ENCODE results near the gene FAM184A.
A peak's percentile ranks its signal among the peaks of the same experiment; 100 is the strongest.
"Not testable (repeated sequence)": the region's sequence is repeated elsewhere in the genome, so short reads cannot be mapped to it uniquely, and the experiment has no call there.

FAM184A gene

DNA sequence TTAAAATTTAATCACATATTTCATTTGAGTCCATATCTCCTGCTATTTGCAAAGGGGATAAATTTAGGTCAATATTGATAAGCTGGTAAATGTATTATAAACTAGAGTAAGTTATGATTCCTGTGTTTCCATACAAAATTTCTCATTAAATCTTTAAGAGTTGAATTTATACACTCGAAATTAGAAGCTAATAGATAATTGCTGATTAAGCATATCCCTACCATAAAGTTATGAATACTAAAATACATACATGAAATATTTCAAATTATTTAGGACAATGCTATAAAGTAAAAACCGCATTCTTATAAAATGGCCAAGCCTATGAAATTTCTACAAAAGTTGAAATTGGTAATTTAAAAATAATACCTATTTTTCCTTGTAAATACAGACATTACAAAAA, 71.5 kb downstream of the FAM184A start:
- DNase-seq (ENCODE audit: low spot score): no peak

DNA sequence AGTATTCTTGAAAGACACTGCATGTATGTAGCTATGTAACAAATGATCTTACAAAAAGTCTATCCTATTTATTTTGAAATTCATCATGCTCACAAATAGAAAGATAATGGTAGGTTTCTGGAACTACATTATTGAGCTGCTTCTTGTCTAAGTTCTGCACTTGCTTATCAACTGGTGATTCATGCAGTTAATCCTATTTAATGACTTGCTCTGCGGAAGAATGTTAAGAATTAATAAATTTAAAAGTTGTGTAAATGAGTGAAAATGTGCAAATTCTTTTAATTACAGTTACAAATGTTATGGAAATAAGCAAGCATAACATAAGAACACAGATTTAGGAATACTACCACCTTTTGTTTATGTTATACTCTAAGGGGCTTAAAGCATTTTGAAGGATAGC, 76.4 kb downstream of the FAM184A start:
- DNase-seq (ENCODE audit: low spot score): no peak

DNA sequence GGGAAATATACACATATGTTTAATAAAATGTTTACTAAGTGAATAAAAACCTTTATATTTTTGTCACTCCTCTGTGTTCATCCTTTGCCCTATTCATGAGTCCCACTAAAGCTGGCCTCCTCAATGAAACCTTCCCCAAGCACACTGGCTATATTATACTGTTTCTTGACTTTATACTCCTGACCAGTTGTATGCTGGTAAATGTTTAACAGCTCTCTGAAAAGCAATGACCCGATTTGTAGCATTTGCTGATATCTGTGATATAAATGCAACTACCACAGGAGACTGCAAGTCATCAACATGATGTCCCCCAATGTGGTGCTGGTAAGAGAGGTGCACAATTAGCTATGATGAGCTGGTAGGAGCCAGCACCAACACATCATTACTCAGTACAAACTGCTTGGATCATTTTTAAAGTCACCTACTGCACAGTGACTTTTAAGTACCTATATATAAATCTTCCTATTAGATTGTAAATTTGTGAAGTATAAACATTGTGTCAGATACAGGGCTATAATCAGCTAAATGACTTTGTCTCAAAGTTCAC, 78.9 kb downstream of the FAM184A start:
- no peak for DNase-seq (ENCODE audit: low spot score)

DNA sequence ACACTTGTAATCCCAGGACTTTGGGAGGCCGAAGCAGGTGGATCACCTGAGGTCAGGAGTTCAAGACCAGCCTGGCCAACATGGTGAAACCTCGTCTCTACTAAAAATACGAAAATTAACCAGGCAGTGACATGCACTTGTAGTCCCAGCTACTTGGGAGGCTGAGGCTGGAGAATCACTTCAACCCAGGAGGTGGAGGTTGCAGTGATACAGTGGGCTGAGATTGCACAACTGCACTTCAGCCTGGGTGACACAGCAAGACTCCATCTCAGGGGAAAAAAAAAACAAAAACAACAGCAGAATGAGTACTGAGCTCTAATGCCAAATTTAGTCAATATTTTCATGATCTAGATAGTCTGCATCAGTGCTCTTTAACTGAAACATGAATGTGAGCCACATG, 81.0 kb downstream of the FAM184A start:
- not testable (repeated sequence) for DNase-seq (ENCODE audit: low spot score)

DNA sequence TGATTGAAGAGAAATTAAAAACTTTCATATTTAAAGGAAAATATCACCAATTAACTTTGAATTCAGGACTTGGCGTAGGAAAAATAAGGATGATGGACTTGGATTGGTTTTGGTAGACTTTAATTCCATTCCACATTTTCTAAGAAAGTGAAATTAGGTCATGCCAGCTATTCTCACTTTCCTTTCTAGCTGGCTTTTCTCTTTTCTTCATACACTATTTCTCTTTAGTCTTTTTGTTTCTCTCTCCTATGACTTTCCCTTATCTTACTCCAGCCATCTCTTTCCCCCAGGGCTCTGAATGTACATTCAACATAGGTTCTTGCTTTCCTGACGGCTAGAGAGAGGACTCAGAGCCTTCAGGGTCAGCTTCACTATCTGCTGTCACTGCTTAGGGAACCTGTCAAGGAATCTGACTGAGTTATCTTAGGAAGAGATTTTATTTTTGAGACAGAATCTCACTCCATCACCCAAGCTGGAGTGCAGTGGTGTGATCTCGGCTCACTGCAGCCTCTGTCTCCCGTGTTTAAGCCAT, 82.1 kb downstream of the FAM184A start:
- no peak for DNase-seq (ENCODE audit: low spot score)

DNA sequence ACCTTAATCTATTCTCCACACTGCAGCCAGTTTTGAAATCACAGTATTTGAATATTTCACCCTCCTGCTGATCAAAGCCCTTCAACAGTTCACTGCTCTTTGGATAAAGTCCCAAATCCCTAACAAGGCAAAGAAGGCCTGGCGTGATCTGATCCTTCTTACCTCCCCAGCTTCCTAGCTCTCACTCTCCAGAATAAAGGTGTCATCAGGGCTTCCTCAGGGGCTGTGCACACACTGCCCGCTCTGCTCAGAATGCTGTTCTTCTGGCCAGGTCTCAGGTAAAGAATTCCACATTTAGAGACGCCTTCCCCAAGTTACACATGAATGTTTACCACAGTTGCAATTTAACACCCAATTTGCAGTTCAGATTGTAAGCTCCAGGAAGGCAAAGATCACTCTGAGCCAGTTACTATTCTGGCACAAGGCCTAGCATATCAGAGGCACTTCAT, 84.6 kb downstream of the FAM184A start:
- DNase-seq (ENCODE audit: low spot score): no peak

DNA sequence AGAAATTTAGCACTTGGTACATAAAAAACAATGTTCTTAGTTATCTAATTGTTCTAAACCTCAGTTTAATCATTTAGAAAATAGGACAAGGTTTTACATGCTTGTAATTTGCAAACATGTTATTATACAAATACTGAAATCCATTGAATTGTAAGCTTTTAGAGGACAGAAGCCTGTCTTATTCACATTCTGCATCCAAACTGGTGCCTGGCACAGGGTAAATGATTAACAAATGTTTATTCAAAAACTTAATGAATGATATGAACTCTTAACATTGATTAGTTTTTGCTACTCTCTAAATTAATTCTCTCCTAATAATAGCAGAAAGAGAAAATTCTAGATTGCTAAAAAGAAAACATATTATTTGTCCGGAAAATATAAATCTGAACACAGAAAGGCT, 85.1 kb downstream of the FAM184A start:
- DNase-seq (ENCODE audit: low spot score): no peak

DNA sequence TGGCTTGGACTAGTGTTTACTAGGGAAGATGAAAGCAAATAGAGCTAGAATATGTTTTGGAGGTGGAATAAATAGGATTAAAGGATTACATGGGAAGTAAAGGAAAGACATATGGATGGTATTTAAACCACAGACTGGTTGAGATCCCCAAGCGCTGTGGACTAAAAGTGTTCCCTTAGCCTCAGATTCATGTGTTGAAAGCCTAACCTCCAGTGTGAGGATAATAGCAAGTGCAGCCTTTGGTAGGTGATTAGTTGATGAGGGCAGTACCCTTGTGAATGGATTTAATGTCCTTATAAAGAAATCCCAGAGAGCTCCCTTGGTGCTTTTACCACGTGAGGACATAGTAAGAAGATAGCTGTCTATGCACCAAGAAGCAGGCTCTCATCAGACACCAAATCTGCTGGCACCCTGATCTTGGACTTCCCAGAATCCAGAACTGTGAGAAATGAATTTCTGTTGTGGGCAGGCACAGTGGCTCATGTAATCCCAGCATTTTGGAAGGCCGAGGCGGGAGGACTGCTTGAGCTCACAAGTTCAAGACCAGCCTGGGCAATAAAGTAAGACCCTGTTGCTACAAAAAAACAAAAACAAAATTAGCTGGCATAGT, 86.2 kb downstream of the FAM184A start:
- DNase-seq (ENCODE audit: low spot score): no peak

DNA sequence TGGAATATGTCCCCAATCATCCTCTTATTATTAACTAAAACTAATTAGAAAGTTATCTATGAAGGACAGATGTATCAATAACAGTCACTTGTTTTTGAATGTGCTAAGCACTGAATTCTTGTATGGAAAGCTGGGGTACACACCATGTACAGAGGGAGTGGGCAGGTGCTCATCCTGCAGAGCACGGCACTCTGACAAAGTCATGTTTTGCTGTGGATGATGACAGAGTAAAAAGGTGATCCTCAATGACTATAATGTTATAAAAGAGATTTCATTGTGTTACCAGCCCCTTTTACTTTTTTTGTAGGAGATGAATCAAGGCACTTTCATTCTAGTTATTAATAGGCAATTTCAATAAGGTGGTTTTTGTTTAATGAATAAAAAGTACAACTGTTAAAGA, 92.2 kb downstream of the FAM184A start:
- no peak for DNase-seq (ENCODE audit: low spot score)

DNA sequence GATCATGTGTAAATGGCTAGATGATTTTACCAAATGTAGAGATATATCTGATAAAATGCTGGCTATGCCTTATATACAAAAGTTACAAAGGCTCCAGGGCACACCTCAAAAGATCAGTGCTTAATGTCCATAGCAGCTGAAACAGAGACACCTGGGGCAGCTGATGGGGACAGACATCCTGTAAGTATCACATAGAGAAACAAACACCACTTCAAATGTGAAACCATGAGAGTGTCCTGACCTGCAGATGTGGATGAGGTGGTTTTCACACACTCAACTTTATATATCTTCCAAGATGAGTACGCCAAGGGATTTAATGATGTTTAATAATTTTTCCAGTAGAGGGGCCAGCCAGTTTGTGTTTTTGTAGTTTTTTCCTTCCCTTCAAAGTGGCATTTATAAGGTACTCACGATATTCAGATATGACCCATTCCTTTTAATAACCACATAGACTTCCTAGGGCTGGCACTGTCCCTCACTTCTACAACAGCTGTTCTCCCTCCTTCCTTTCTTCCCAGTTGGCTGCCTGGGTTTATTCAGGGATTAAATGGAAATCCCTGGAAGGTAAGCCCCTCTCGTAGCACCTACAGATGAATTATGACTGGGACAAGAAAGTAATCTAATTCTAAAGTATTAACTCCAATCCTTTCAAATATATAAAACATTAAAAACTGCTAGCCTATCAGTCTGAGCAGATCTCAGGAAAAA, 93.2 kb downstream of the FAM184A start:
- DNase-seq (ENCODE audit: low spot score): no peak

DNA sequence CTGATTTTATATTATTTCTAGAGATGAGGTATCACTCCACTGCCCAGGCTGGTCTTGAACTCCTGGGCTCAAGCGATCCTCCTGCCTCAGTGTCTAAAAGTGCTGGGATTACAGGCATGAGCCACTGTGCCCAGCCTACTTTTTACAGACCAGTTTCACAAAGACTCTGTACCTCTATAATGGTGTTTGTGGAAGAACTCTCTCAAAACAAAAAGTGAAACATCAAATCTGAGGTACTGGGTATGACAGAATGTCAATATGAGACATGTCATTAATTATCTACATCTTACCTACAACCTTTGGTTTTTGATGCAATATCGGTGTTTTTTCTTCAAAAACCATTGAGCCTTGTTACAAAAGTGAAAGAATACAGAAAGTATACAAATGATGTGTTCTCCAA, 94.1 kb downstream of the FAM184A start:
- DNase-seq (ENCODE audit: low spot score): no peak

DNA sequence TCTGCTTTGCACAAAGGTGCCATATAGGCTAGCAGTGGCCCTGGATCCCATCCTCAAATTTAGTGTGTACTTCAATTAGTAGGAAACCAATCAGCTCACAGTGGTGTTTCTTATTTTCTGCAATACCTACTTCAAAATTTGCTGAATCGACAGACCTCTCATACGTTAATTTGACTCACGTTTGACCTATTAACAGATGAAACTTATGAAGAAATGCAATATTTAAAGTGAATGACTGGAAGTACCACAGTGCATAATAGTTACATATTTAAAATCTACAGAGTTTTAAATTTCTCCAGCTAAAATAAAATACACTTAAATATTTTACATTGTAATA, 95.9 kb downstream of the FAM184A start:
- DNase-seq (ENCODE audit: low spot score): no peak

DNA sequence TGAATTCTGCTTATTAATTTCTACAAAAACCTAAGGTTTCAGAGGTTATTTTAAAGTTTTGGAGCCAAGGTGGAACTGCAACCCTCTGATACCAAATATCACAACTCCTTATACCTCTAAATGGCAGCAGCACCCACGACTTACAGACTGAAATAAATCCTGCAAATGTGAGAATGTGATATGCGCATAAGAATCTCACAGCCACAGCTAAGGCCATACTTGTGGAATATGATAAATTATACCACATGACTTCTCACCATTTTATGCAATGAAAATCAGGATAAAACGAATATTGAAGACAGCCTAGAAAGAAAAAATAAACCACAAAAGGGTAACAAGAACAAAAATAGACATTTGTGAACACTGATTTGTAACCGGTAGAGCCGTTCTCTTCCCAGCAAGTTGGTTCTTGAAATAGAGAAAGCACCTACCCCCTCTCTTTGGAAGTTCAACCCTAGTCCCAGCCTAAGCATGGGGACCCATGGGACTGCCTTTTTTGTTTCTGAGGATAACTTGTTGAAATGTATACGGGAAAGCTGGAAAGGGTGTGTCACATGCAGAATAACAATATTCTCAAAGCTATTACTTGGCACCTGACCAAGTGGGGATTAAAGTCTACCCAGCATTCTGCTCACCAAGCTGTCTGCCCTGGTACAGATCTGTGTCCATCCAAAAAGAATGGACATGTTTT, 96.4 kb downstream of the FAM184A start:
- DNase-seq (ENCODE audit: low spot score): no peak

DNA sequence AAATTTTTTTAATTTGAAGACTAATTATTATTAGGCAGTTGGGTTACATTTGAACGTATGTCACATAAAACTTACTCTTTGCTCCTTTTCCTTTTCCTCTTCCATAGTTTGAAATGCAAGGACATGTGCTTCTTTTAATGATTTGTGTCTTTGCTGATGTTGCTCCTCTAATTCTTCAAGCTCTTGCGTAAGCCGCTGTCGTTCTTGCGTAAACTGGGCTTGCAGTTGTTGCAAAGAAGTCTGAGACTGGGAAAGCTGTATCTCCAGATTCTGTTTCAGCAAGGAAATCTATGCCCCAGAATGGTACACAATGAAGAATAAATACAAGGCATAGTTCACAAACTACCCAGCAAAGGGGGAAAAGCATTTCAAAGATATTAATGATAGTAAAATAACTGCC, 98.4 kb downstream of the FAM184A start:
- no peak for DNase-seq (ENCODE audit: low spot score)

DNA sequence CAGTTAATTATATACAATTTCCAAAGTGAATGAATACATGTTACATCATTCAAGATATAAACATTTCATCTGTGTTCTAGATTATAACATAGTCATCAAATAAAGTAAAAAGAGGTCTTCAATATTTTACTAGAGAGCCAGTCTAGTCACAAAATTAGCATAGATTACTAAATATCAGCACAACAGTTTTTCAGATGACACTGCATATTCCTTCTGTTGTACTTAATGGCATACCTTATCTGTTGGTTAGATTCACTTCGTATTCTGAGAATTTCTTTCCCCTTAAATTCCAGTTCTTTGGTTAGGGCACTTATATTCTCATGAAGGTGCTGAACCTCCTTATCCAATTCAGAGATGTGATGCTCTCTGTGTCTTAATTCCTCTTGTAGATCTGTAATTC, 103.7 kb downstream of the FAM184A start:
- DNase-seq (ENCODE audit: low spot score): no peak

DNA sequence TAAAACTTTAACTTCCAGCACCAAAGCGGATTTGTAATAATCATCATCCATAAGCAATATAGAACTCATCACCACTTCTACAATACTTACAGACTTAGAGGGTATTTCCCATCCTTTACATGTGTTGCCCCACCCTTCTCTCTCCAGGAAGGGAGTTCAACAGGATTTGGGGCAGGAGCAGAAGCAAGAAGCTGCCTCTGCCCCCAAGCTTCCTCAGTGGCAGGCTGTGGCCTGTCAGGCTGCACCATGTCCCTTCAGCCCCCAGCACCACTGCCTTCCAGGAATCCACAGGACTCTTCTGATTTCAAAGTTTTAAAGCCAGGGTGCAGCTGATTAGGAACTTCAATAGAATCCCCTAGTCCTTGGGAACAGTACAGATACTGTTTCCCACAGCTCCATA, 106.8 kb downstream of the FAM184A start:
- DNase-seq (ENCODE audit: low spot score): no peak

DNA sequence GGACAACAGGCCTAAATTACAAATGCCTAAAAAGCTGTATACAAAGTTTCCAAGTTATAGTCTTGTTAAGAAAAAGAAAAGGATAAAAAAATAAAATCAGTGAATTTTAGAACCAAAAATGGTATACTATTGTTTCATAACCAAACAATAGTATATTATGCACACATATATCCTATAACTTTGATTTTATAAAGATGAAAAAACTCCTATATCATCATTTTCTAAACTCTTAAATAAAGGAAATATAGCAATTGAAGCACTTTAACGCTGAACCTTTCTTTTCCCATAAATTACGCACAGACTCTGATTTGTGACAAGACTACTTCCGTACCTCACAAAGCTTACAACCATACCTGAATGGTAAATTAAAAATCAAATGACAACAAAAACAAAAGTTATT, 107.6 kb downstream of the FAM184A start:
- DNase-seq (ENCODE audit: low spot score): no peak

DNA sequence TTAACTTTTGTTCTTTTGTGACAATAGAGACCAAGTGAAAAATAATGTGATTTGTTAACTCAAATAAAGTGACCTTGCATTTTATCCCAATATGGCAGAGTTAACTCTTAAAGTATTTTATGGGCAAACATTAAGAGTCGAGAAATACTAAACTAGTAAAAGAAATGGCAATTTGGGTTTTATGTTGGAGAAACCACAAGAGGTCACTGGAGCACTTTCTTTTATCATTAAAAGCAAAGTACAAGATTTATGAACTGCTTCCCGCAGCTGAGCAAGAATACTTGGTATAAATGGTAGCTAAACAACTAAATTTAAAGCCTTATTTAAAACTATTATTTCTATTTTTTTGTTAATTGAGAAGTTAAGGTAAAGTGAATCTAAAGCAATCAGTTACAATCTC, 110.0 kb downstream of the FAM184A start:
- peak; percentile 58 for DNase-seq (ENCODE audit: low spot score)

DNA sequence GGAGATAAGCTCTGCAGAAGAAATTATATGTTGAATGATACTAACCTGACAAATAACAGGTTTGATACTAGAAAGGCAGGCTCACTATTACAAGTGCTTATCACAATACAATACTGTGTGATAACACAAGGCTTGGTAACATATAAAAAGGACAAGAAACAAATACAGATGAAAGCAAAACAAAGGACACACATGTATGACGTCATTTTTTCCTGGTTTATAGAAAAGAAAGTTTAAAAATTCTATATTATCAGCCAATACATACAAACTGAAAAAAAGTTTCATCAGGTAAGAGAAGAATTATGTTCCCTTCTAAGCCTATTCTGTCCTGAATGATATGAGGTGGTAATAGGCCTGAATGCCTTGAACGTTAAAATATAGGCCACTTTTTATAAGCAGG, 111.2 kb downstream of the FAM184A start:
- DNase-seq (ENCODE audit: low spot score): no peak

DNA sequence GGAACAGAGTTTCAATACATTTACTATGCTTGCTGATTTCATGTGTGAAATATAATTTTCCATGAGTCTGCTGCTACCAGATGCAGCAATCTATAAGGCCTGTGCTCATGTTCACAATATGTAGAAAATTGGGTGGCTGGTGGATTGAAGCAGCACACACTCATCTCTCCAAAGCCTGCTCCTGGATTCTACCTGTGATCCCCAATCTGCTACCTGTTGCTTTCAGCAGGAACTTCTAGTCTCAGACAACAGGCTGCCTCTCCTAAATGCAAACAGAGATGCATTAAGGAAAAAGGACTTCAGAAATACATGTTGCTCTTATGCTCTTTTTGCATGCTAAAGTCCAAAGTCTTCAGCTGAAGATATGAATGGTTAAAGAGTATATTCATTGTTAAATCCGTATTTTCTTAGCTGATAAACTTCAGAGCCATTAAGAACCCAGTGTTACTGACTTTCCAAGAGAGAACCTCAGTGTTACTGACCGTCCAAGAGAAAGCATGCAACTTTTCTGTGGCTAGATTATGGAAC, 112.6 kb downstream of the FAM184A start:
- DNase-seq (ENCODE audit: low spot score): no peak

DNA sequence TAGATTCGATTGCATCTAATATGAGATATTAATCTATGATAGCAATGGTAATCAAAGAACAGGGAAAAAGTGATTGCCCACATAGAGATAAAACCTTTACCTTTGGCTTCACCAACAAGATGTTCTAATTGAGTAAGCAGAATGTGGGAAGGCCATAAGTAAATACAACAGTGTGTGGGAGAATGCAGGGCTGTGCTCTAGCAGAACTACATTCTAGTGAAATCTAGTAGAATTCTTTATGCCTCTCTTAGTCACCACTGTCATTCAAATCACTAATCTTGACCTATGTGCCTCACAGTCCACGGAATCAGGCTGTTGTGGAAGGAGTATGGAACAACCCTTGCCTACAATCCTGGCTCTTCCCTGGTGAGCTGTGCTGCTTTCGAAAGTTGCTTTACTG, 113.1 kb downstream of the FAM184A start:
- DNase-seq (ENCODE audit: low spot score): no peak

DNA sequence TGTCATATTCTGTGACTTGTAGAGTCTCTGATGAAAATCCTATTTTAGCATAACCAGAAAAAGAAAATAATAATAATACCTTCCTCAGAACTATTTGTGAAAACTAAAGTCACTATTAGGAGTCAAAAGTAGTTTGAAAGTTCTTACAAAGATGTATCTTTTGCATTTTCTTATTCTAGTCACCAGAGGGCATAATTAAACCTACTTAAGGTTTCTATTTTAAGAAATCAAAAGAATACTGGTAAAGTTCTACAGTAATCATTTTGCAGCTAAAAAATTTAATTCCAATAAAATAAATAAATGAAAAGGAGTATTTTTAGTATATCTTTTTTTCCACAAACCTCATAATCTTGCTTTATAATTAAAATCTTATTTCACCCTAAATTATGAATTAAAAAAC, 115.5 kb downstream of the FAM184A start:
- DNase-seq (ENCODE audit: low spot score): no peak

DNA sequence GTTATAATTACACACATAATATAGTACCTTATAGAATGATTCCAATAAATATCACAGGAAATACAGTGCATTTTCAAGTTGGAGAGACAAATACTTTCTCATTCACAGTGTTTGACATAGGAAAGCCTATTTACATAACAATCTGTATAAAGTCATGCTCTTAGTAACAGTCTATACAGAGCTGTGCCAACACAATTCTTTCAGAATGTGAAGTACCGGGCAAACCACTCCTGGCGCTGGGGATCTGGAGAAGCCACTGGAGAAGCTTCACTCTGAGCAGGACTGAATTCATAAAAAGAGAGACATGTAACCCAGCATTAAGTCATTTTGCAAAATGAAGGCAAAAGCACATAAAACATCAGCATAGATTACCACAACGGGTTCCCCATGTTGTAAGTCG, 118.6 kb downstream of the FAM184A start:
- DNase-seq (ENCODE audit: low spot score): no peak

Measured in pons (tissue), 1 donor.